Measurements from ENCODE around the gene MRPS15. TPM values are rescaled to one million over a fixed set of nuclear protein-coding genes. Genes with fewer than 3 reads are reported as not detected.

MRPS15 gene
- total and polyA plus RNA-seq, 10 donors = 31.2 to 94.3 (median 42.7) TPM

DNA sequence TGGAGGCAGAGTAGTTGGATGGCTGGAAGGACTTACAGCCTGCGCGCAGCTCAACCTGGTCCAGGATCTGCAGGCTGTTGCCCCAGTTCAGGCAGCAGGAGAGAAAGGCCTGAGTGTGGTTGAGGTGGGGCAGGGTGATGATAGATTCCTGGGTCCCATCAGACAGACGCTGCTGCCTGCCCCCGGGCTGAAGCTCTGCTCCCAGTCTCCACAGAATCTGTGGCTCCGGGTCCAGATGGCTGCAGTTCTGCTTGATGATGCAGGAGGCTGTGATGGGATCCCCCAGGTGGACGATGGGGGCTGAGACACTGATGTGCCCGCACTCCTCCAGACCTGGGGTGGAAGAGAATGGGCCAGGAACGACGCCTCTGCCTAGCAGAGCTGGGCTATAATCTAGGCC, 11.2 kb upstream of the MRPS15 start:
- peak; percentile 67 for DNase-seq
- TF ChIP-seq, protein P1, sequence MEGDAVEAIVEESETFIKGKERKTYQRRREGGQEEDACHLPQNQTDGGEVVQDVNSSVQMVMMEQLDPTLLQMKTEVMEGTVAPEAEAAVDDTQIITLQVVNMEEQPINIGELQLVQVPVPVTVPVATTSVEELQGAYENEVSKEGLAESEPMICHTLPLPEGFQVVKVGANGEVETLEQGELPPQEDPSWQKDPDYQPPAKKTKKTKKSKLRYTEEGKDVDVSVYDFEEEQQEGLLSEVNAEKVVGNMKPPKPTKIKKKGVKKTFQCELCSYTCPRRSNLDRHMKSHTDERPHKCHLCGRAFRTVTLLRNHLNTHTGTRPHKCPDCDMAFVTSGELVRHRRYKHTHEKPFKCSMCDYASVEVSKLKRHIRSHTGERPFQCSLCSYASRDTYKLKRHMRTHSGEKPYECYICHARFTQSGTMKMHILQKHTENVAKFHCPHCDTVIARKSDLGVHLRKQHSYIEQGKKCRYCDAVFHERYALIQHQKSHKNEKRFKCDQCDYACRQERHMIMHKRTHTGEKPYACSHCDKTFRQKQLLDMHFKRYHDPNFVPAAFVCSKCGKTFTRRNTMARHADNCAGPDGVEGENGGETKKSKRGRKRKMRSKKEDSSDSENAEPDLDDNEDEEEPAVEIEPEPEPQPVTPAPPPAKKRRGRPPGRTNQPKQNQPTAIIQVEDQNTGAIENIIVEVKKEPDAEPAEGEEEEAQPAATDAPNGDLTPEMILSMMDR (IDR thresholded peaks at IDR 0.05 in 8 of 11, conservative IDR thresholded peaks at IDR 0.05 in 3 of 11) = no peak
- no peak for TF ChIP-seq POLR2A (IDR thresholded peaks at IDR 0.05)
- peak in 1 of 3 donors; percentile 49 for TF ChIP-seq POLR2AphosphoS5 (IDR thresholded peaks at IDR 0.05)
- Histone ChIP-seq H3K27ac (no peak overlapping the region), H3K4me3 (no peak overlapping the region), H3K36me3 (peaks cover 0 to 99% (median 2%) of the 10 kb centered on the region in 6 donors), H3K27me3 (replicated peaks in 1 of 7) (peaks cover 0 to 5% (median 0%) of the 10 kb centered on the region in 7 donors), H3K9me3 (no peaks in the 10 kb centered on the region), H3K4me1 (peaks cover 0 to 9% (median 2%) of the 10 kb centered on the region in 6 donors)
- intact Hi-C loops (cut with DNase I; ENCODE audit: low total_unique reads) = no loop called here
- 83 to 95% (median 87%) methylated on average over 7 to 9 of the region's 9 CpGs for WGBS, 5 donors

DNA sequence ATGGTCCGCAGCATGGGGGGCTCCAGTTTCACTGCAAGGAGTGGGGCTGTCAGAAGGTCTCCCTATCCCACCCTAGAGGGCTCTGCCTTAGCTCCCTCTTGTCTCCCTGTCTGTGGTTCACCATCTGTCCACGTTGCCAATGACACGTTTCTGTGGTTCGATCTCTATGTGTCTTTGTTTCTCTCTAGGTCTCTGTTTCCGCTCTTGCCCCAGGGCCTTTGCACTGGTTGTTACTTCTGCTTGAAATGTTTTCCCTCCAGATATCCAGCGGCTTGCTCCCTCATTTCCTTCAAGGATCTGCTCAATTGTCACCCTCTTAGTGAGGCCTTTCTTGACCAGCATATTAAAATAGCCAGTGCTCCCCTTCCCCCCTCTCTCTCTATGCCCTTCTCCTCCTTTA, 8.5 kb upstream of the MRPS15 start:
- no peak overlapping the region for H3K27ac ChIP-seq
- no peak for TF ChIP-seq POLR2AphosphoS5 (IDR thresholded peaks at IDR 0.05)
- TF ChIP-seq, protein P1 (IDR thresholded peaks at IDR 0.05 in 8 of 11, conservative IDR thresholded peaks at IDR 0.05 in 3 of 11) = no peak
- no peak for TF ChIP-seq POLR2A (IDR thresholded peaks at IDR 0.05)
- WGBS, 5 donors = 80 to 93% (median 85%) methylated on average over 6 of the region's 6 CpGs
- H3K9me3 ChIP-seq = no peaks in the 10 kb centered on the region
- no peak overlapping the region for H3K4me3 ChIP-seq
- peaks cover 0 to 99% (median 7%) of the 10 kb centered on the region in 6 donors for H3K36me3 ChIP-seq
- no peaks in the 10 kb centered on the region for H3K27me3 ChIP-seq (replicated peaks in 1 of 7)
- peaks cover 0 to 6% (median 0%) of the 10 kb centered on the region in 6 donors for H3K4me1 ChIP-seq
- intact Hi-C loops (cut with DNase I; ENCODE audit: low total_unique reads) = no loop called here
- DNase-seq = no peak

DNA sequence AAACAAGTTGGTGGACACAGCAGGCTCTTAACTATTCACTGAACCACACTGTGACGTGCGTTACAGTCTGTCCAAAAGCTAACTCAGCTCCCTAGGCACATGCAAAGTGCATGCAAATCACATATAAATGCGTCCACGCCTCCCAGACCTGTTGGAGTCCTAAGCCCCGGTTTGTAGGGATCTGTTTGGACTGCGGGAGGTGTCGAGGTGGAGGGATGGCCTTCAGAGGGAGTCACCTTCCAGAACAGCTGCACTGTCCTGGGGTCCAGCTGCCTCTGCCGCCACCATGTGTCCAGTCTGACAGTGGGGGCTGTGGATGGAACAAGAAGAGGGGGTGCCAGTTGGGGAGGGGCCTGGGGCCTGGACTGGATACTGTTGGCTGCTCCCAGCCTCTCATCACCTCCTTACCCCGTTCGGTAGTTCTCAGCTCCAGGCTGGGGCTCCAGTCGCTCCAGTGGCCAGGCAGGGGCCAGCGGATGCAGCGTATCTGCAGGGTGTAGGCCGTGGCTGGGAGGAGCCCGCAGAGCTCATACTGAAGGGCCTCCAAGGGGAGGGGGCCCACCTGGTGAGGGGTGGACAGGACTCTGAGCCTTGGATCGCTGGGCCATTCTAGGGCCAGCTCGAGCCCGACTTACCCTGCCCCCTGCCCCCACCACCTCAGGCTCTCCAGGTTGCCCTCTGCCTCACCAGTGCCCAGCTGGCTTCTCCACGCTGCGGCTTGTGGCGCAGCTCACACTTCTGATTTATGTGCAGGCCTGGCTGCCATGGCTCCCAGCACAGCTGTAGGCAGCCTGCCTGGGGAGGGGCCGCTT, 7.9 kb upstream of the MRPS15 start:
- intact Hi-C loops (cut with DNase I; ENCODE audit: low total_unique reads) = no loop called here
- TF ChIP-seq, protein P1 (IDR thresholded peaks at IDR 0.05 in 8 of 11, conservative IDR thresholded peaks at IDR 0.05 in 3 of 11) = no peak
- TF ChIP-seq POLR2AphosphoS5 (IDR thresholded peaks at IDR 0.05) = peak in 2 of 3 donors; percentile 18 to 72
- 68 to 83% (median 82%) methylated on average over 21 to 22 of the region's 22 CpGs for WGBS, 5 donors

DNA sequence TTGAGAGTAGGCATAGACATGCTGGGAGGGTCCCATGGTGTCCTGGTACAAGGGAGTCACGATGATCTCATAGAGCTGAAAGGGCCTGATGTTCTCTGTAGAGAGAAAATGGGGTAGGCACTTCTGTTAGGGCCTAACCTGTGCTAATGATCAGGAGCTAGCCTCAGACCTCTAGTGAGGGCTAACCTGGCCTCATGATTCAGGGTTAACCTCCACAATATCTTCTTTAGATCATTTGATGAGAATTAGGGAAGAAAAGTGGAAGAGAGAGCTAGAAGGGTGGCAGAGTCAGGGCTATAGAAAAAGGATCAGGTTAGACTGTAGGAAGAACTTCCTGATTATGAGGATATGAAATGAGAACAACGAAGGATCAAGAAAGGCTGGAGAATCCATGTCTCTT, 5.0 kb upstream of the MRPS15 start:
- intact Hi-C loops (cut with DNase I; ENCODE audit: low total_unique reads) = no loop called here
- no peak for TF ChIP-seq POLR2A (IDR thresholded peaks at IDR 0.05)
- TF ChIP-seq, protein P1 (IDR thresholded peaks at IDR 0.05 in 8 of 11, conservative IDR thresholded peaks at IDR 0.05 in 3 of 11) = no peak
- TF ChIP-seq POLR2AphosphoS5 (IDR thresholded peaks at IDR 0.05) = no peak
- H3K9me3 ChIP-seq = no peaks in the 10 kb centered on the region
- H3K27ac ChIP-seq = no peak overlapping the region
- no peaks in the 10 kb centered on the region for H3K27me3 ChIP-seq (replicated peaks in 1 of 7)
- H3K36me3 ChIP-seq = peaks cover 0 to 89% (median 9%) of the 10 kb centered on the region in 6 donors
- WGBS, 5 donors = 63 to 86% (median 85%) methylated on average over 2 of the region's 2 CpGs
- no peak overlapping the region for H3K4me3 ChIP-seq
- no peak for DNase-seq
- peaks cover 0 to 25% (median 7%) of the 10 kb centered on the region in 6 donors for H3K4me1 ChIP-seq

More for the DNA sequence above, 7.9 kb upstream of the MRPS15 start:
- DNase-seq = peak; percentile 69
- H3K4me1 ChIP-seq = peaks cover 0 to 6% (median 0%) of the 10 kb centered on the region in 6 donors
- H3K9me3 ChIP-seq = no peaks in the 10 kb centered on the region
- peaks cover 0 to 99% (median 9%) of the 10 kb centered on the region in 6 donors for H3K36me3 ChIP-seq
- no peaks in the 10 kb centered on the region for H3K27me3 ChIP-seq (replicated peaks in 1 of 7)
- no peak overlapping the region for H3K4me3 ChIP-seq
- H3K27ac ChIP-seq = no peak overlapping the region

All from spleen (tissue), 11 donors.